Fibroblast of mammary gland (primary cell): Measurements from ENCODE around the gene CENPB.

Experiments
- DNase-seq: peaks from one replicate; pipeline ENCODE4 v3.0.0-alpha.2; 2010; ENCODE audit warnings: low read depth
- H3K4me3 ChIP-seq: 2 replicates; pipeline ENCODE4 v1.5.1; 2011; ENCODE audit warnings: low read depth, mild to moderate bottlenecking, low read length, moderate library complexity; ENCODE audit not compliant: control insufficient read depth
- CTCF ChIP-seq: conservative IDR thresholded peaks from 2 replicates; pipeline ENCODE4 v1.5.1; 2011; ENCODE audit warnings: low read depth, low read length, inconsistent platforms; ENCODE audit not compliant: control insufficient read depth, insufficient read depth

Gene CENPB

GRCh38 chr20:3740615-3741301 is 45.8 kb downstream of the CENPB start:
- no peak for TF ChIP-seq CTCF
- DNase-seq: no peak
- no peak overlapping the region for H3K4me3 ChIP-seq

- no peak overlapping the region for H3K4me3 ChIP-seq
- DNase-seq: no peak
- no peak for TF ChIP-seq CTCF
Observed at GRCh38 chr20:3739926-3740451, 46.6 kb downstream of the CENPB start.

GRCh38 chr20:3739054-3739925 is 47.2 kb downstream of the CENPB start:
- no peak for TF ChIP-seq CTCF
- no peak for DNase-seq
- no peak overlapping the region for H3K4me3 ChIP-seq

GRCh38 chr20:3738111-3739053 is 48.2 kb downstream of the CENPB start:
- no peak overlapping the region for H3K4me3 ChIP-seq
- DNase-seq: peak; percentile 9
- TF ChIP-seq CTCF: no peak

GRCh38 chr20:3735768-3736167 is 50.8 kb downstream of the CENPB start:
- H3K4me3 ChIP-seq: no peak overlapping the region
- TF ChIP-seq CTCF: no peak
- no peak for DNase-seq

- no peak for DNase-seq
- TF ChIP-seq CTCF: no peak
- no peak overlapping the region for H3K4me3 ChIP-seq
Observed at GRCh38 chr20:3734111-3734843, 52.3 kb downstream of the CENPB start.
